HG03439 (cell line): Measurements from ENCODE around the gene FABP1.

Experiments
- ATAC-seq: cut with Tn5 transposase; IDR thresholded peaks from one replicate; pipeline ENCODE4 v1.9.1; 2021; ENCODE audit warnings: mild to moderate bottlenecking, moderate library complexity; ENCODE audit not compliant: unreplicated experiment

FABP1 gene

GRCh38 chr2:88139203-88139702 lies 11.4 kb upstream of the FABP1 start:
- no peak for ATAC-seq

GRCh38 chr2:88137833-88138232 lies 10.0 kb upstream of the FABP1 start:
- no peak for ATAC-seq

- no peak for ATAC-seq
Measured at GRCh38 chr2:88136817-88137216, 9.0 kb upstream of the FABP1 start.

- ATAC-seq: no peak
Measured at GRCh38 chr2:88133875-88134274, 6.0 kb upstream of the FABP1 start.

- no peak for ATAC-seq
Measured at GRCh38 chr2:88131999-88132368, 4.1 kb upstream of the FABP1 start.

GRCh38 chr2:88131201-88131998 lies 3.5 kb upstream of the FABP1 start:
- ATAC-seq: no peak

- no peak for ATAC-seq
Measured at GRCh38 chr2:88129313-88129959, 1.6 kb upstream of the FABP1 start.

- no peak for ATAC-seq
Measured at GRCh38 chr2:88128654-88129312, 921 bp upstream of the FABP1 start.

- no peak for ATAC-seq
Measured at GRCh38 chr2:88127638-88127887, 299 bp downstream of the FABP1 start.

GRCh38 chr2:88126772-88127637 lies 857 bp downstream of the FABP1 start:
- no peak for ATAC-seq

GRCh38 chr2:88125924-88126771 lies 1.7 kb downstream of the FABP1 start:
- ATAC-seq: no peak

- no peak for ATAC-seq
Measured at GRCh38 chr2:88125344-88125923, 2.4 kb downstream of the FABP1 start.

GRCh38 chr2:88123975-88124917 lies 3.6 kb downstream of the FABP1 start:
- no peak for ATAC-seq

GRCh38 chr2:88123164-88123974 lies 4.5 kb downstream of the FABP1 start:
- ATAC-seq: no peak

GRCh38 chr2:88122141-88122884 lies 5.5 kb downstream of the FABP1 start:
- no peak for ATAC-seq

GRCh38 chr2:88121678-88122077 lies 6.2 kb downstream of the FABP1 start:
- no peak for ATAC-seq

GRCh38 chr2:88117973-88118372 lies 9.9 kb downstream of the FABP1 start:
- no peak for ATAC-seq
